ENCODE results near the gene HIPK2.

DNA sequence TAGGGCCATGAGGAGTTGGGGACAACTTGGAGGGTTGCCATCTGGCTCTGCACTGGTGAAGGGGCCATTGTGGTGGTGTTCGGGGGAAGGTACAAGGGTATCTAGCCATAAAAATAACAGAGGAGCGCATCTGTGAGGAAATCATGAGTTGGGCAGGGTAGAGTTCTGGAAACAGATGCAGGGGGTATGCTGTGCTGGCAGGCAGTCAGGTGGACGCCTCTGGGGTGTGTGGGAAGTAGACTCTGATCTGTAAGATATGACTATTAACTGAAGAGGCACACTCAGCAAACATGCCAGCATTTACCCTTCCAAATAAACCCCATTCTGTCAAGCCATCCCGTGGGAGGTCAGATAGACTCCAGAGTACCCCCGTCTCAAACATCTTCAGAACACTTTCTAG is 174.5 kb downstream of the HIPK2 start:
- TF ChIP-seq, protein P1, sequence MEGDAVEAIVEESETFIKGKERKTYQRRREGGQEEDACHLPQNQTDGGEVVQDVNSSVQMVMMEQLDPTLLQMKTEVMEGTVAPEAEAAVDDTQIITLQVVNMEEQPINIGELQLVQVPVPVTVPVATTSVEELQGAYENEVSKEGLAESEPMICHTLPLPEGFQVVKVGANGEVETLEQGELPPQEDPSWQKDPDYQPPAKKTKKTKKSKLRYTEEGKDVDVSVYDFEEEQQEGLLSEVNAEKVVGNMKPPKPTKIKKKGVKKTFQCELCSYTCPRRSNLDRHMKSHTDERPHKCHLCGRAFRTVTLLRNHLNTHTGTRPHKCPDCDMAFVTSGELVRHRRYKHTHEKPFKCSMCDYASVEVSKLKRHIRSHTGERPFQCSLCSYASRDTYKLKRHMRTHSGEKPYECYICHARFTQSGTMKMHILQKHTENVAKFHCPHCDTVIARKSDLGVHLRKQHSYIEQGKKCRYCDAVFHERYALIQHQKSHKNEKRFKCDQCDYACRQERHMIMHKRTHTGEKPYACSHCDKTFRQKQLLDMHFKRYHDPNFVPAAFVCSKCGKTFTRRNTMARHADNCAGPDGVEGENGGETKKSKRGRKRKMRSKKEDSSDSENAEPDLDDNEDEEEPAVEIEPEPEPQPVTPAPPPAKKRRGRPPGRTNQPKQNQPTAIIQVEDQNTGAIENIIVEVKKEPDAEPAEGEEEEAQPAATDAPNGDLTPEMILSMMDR (conservative IDR thresholded peaks at IDR 0.05; ENCODE audit: low read depth, low read length), result no peak
- TF ChIP-seq POLR2A (IDR thresholded peaks at IDR 0.05; ENCODE audit: low read depth, low read length), result no peak
- no peak for TF ChIP-seq MAFK (IDR thresholded peaks at IDR 0.05; ENCODE audit: low read depth, low read length)
- TF ChIP-seq BHLHE40 (IDR thresholded peaks at IDR 0.05; ENCODE audit: low read depth, low read length), result no peak
- no peak for TF ChIP-seq CEBPB (IDR thresholded peaks at IDR 0.05; ENCODE audit: low read depth, low read length)
- TF ChIP-seq RAD21 (IDR thresholded peaks at IDR 0.05; ENCODE audit: low read length), result no peak

Measured in IMR-90 (cell line).